GM12875 (cell line): ENCODE results near the gene EMCN.
"Not testable (repeated sequence)": the region's sequence is repeated elsewhere in the genome, so short reads cannot be mapped to it uniquely, and the experiment has no call there.

ENCODE experiments used
- H3K4me3 ChIP-seq: one replicate; pipeline ENCODE4 v1.5.1; 2011; ENCODE audit warnings: low read depth, low read length, control low read depth
- TF ChIP-seq, protein P1 (sequence below): IDR thresholded peaks from 2 replicates; pipeline ENCODE4 v1.5.1; 2011; ENCODE audit warnings: low read depth, mild to moderate bottlenecking, control low read depth, inconsistent platforms, low read length, moderate library complexity, borderline replicate concordance; ENCODE audit not compliant: insufficient read depth

EMCN gene

DNA sequence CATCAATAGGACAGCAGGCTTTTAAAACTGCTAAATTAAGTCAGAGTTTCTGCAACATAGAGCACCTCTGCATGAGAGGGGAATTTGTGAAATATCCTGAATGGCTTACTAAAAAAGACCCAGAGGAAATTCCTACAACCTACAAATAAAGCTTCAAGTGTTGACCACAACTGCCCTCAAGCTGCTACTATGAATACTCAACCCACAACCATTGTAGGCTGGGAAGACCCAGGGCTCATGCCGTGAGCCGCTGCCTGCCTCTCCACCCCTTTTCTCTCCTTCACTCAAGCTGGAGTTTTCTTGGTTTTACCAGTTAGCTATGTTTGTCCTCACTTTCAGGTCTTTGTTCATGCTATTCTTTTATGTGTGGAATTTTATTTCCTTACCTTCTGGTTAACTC is 151.6 kb downstream of the EMCN start:
- TF ChIP-seq, protein P1, sequence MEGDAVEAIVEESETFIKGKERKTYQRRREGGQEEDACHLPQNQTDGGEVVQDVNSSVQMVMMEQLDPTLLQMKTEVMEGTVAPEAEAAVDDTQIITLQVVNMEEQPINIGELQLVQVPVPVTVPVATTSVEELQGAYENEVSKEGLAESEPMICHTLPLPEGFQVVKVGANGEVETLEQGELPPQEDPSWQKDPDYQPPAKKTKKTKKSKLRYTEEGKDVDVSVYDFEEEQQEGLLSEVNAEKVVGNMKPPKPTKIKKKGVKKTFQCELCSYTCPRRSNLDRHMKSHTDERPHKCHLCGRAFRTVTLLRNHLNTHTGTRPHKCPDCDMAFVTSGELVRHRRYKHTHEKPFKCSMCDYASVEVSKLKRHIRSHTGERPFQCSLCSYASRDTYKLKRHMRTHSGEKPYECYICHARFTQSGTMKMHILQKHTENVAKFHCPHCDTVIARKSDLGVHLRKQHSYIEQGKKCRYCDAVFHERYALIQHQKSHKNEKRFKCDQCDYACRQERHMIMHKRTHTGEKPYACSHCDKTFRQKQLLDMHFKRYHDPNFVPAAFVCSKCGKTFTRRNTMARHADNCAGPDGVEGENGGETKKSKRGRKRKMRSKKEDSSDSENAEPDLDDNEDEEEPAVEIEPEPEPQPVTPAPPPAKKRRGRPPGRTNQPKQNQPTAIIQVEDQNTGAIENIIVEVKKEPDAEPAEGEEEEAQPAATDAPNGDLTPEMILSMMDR = no peak
- no peak overlapping the region for H3K4me3 ChIP-seq

DNA sequence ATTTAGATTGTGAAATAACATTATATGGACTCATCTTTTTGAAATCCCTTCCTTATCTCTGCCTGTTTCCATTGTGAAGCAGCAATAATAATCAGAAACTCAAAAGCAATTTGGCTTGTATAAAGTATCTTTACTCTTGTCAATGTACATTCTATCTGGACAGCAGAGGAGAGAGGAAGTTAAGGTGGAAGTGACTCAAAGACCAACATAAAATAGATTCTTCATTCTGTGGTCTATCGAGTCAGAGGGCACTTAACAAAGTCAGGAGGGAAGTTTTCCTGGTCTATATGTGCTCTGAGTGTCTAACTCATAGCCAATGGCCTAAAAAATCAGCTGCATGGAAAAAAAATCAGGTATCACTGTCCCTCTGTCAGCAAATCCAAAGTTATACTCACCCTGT is 155.5 kb downstream of the EMCN start:
- TF ChIP-seq, protein P1 = no peak

DNA sequence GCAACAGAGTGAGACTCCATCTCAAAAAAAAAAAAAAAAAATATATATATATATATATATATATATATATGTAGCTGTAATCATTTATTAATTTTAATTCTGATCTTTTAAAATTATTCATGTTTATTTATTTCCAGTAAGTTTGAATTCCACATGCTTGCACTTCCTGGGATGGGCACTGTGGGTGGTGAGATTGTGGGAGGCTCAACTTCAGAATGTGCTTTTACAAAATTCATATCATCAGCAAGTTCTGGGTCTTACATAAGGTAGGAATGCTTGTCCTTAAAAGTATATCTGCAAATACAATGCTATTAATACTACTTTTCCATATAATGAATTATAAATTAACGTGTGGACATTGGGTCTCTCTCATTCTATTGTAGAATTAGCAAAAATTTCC is 156.5 kb downstream of the EMCN start:
- H3K4me3 ChIP-seq = no peak overlapping the region
- TF ChIP-seq, protein P1 = no peak

More for the DNA sequence above, 155.5 kb downstream of the EMCN start:
- H3K4me3 ChIP-seq = no peak overlapping the region

DNA sequence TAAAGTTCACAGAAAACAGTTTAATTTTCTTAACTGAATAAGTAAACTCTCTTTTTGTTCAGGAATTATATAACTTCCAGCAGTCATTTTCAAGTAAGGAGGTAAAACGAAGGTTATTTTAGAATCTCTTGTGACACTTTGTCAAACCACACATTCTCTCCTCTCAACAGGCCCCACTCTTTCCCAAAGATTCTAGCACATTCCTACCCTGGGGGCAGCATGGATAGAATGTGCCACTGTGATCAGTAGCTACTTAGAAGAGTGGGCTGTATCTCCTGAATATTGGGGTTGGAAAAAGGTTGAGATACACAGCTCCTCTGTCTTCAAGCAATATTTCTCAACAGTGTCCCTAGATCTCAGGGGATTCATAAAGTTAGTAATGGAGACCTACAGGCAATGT is 157.6 kb downstream of the EMCN start:
- H3K4me3 ChIP-seq = no peak overlapping the region
- TF ChIP-seq, protein P1 = no peak

DNA sequence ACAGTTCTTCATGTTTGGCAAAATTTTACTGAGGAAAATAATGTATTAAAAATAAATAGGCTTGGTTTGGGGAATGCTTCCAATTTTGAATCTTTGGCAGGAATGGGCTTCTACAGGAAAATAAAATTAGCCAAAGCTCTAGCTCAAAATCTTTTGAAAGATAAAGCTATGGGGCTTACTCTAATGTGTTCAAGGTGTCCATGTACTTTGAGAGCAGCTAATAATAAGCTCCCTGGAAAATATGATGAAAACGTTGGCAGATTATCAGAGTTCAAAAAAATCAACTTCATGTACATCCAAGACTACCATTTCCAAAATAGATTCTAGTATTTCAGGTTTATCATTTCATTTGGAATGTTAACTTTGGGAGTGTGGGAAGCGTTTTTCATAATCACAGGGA is 158.4 kb downstream of the EMCN start:
- TF ChIP-seq, protein P1 = no peak

DNA sequence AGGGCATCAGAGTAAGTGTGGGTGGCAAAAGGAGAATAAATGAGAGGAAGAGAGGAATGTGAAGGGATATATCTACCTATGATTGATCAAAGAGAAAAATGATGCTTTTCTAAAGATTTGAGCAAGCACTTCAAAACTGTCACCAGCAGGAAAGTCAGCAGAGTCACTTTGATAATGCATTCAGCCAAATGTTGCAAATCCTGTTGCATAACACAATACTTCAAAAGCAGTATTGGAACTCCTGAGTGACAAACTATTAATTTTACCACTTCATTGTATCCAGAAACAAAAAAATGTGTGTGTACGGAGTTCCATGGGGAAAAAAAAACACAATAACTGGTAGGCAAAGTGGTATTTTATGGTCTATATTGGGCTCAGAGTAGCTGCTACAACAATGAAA is 160.3 kb downstream of the EMCN start:
- no peak overlapping the region for H3K4me3 ChIP-seq
- TF ChIP-seq, protein P1 = no peak

More for the DNA sequence above, 158.4 kb downstream of the EMCN start:
- no peak overlapping the region for H3K4me3 ChIP-seq

DNA sequence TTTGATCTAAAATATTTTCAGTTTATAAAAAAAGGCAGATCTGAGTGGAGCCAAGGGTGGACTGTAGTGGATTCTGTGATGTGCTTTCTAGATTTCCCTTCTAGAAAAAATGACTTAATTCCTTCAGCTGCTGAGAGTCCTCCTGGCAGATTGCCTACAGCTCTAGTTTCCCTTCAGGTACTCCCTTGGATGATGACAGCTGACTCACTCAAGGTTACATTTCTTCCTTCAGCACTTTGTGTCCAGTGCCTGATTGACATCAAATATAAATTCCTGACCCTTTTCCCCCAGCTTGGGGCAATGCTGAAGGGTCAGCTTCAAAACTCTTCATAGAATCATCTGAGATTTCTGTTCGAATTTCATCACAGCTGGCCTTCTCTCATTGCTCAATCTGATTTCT is 161.7 kb downstream of the EMCN start:
- TF ChIP-seq, protein P1 = no peak
- no peak overlapping the region for H3K4me3 ChIP-seq

DNA sequence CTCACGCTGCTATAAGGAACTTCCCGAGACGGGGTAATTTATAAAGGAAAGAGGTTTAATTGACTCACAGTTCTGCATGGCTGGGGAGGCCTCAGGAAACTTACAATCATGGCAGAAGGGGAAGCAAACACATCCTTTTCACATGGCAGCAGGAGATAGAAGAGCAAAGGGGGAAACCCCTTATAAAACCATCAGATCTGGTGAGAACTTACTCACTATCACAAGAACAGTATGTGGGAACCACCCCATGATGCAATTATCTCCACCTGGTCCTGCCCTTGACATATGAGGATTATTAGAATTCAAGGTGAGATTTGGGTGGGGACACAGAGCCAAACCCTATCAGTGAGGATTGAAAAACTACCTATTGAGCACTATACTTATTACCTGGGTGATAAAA is 165.5 kb downstream of the EMCN start:
- H3K4me3 ChIP-seq = not testable (repeated sequence)
